Dendritic cell treated with granulocyte-macrophage colony-stimulating factor and Interleukin-4, amounts not matched to agents 40 ng/mL and 50 ng/mL, for 4 days (primary cell): ENCODE results near the gene JUNB.

ENCODE experiments used
- H3K27ac Mint-ChIP-seq: one replicate; pipeline ENCODE4 v1.8.0; 2022; ENCODE audit warnings: mild to moderate bottlenecking, mixed read lengths
- H3K27me3 Mint-ChIP-seq: one replicate; pipeline ENCODE4 v1.8.0; 2022; ENCODE audit warnings: mild to moderate bottlenecking, mixed read lengths
- H3K36me3 Mint-ChIP-seq: one replicate; pipeline ENCODE4 v1.8.0; 2022; ENCODE audit warnings: low read depth, mixed read lengths
- H3K4me1 Mint-ChIP-seq: one replicate; pipeline ENCODE4 v1.8.0; 2022; ENCODE audit warnings: low read depth, mixed read lengths
- H3K4me3 Mint-ChIP-seq: one replicate; pipeline ENCODE4 v1.8.0; 2022; ENCODE audit warnings: mild to moderate bottlenecking, moderate library complexity, mixed read lengths
- H3K9me3 Mint-ChIP-seq: one replicate; pipeline ENCODE4 v1.8.0; 2022; ENCODE audit warnings: mixed read lengths
- intact Hi-C: fragments of 100-400 bp; cut with micrococcal nuclease; formaldehyde crosslinking; loops from one replicate; pipeline ENCODE4 v1.15.0; 2022

JUNB gene

GRCh38 chr19:12779162-12779993 lies 11.9 kb upstream of the JUNB start:
- no peaks in the 10 kb centered on the region for H3K27me3 Mint-ChIP-seq
- H3K36me3 Mint-ChIP-seq, result peaks cover 13% of the 10 kb centered on the region
- peak overlapping the region; percentile 83 for H3K4me3 Mint-ChIP-seq
- H3K4me1 Mint-ChIP-seq, result peaks cover 40% of the 10 kb centered on the region
- H3K9me3 Mint-ChIP-seq, result no peaks in the 10 kb centered on the region
- intact Hi-C loops, result no loop called here
- H3K27ac Mint-ChIP-seq, result peak overlapping the region; percentile 91

GRCh38 chr19:12782174-12782423 lies 9.2 kb upstream of the JUNB start:
- Mint-ChIP-seq H3K4me3 (no peak overlapping the region), H3K27ac (no peak overlapping the region)
- intact Hi-C loops, result loop anchor here (1.0 kb wide), 1 partner anchor 8 kb away; no protein-coding TSS in a partner anchor

GRCh38 chr19:12782424-12783290 lies 8.6 kb upstream of the JUNB start:
- Mint-ChIP-seq H3K9me3 (no peaks in the 10 kb centered on the region), H3K36me3 (peaks cover 10% of the 10 kb centered on the region), H3K27ac (no peak overlapping the region), H3K4me3 (no peak overlapping the region), H3K27me3 (no peaks in the 10 kb centered on the region), H3K4me1 (peaks cover 36% of the 10 kb centered on the region)
- intact Hi-C loops, result loop anchor here (1.0 kb wide), 1 partner anchor 8 kb away; no protein-coding TSS in a partner anchor

More at GRCh38 chr19:12782174-12782423, 9.2 kb upstream of the JUNB start:
- Mint-ChIP-seq H3K4me1 (peaks cover 41% of the 10 kb centered on the region), H3K9me3 (no peaks in the 10 kb centered on the region), H3K27me3 (no peaks in the 10 kb centered on the region), H3K36me3 (peaks cover 13% of the 10 kb centered on the region)

- Mint-ChIP-seq H3K27ac (no peak overlapping the region), H3K36me3 (peaks cover 3% of the 10 kb centered on the region), H3K4me1 (peaks cover 40% of the 10 kb centered on the region), H3K9me3 (no peaks in the 10 kb centered on the region), H3K4me3 (no peak overlapping the region), H3K27me3 (no peaks in the 10 kb centered on the region)
- intact Hi-C loops, result no loop called here
These were observed 7.9 kb upstream of the JUNB start for GRCh38 chr19:12783291-12783848.

DNA sequence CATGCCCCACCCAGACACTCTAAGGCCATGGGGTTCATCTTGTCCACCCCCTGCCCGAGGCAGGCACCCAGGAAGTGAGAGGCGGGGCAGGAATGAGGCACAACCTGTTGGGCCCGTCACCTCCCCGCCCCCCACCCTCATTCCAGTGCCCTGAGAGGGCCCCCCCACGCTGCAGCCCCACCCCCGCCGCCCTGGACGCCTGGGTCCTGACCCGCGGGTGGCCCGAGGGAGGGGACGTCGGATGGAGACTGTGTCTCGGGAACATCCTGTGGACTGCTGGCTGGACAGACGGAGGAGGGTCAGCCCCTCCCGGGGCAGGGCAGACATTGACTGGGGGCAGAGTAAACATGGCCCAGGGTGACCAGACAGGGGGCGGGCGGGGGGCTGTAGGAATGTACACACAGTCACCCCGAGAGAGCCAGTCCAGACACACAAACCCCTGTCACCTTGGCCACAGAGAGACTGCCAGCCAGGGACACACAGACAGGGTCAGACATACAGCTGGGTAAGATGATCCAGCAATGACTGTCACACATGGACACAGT lies 7.4 kb upstream of the JUNB start:
- Mint-ChIP-seq H3K4me1 (peaks cover 40% of the 10 kb centered on the region), H3K27me3 (no peaks in the 10 kb centered on the region), H3K9me3 (no peaks in the 10 kb centered on the region), H3K4me3 (no peak overlapping the region), H3K27ac (no peak overlapping the region), H3K36me3 (peaks cover 3% of the 10 kb centered on the region)
- intact Hi-C loops, result no loop called here

DNA sequence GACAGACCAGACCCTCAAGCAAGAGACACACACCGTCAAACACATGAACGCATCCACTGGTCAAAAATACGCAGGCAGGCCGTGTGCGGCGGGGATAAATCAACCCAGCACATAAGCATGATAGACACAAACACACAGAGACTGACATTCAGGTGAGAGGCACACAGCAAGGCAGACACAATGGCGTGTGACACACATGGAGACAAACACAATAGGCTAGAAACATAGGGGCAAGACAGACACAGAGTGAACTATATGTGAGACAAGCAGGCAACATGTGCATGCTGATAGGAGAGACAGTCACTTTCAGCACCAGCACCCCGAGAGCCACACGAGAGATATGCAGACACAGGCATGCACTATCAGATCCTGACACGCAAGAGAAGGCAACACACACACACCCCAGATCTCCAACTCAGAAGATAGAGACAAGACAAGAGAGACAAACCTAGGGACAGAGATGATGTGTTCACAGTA lies 6.9 kb upstream of the JUNB start:
- Mint-ChIP-seq H3K9me3 (no peaks in the 10 kb centered on the region), H3K27me3 (no peaks in the 10 kb centered on the region), H3K36me3 (peaks cover 8% of the 10 kb centered on the region), H3K27ac (no peak overlapping the region), H3K4me3 (no peak overlapping the region), H3K4me1 (peaks cover 38% of the 10 kb centered on the region)
- intact Hi-C loops, result no loop called here

- H3K9me3 Mint-ChIP-seq, result no peaks in the 10 kb centered on the region
- no peaks in the 10 kb centered on the region for H3K27me3 Mint-ChIP-seq
- H3K4me3 Mint-ChIP-seq, result no peak overlapping the region
- H3K27ac Mint-ChIP-seq, result no peak overlapping the region
- intact Hi-C loops, result no loop called here
- peaks cover 9% of the 10 kb centered on the region for H3K36me3 Mint-ChIP-seq
- peaks cover 35% of the 10 kb centered on the region for H3K4me1 Mint-ChIP-seq
These were observed 6.3 kb upstream of the JUNB start for GRCh38 chr19:12784871-12785430.

- Mint-ChIP-seq H3K27ac (no peak overlapping the region), H3K27me3 (no peaks in the 10 kb centered on the region)
These were observed 5.8 kb upstream of the JUNB start for GRCh38 chr19:12785431-12786031.

GRCh38 chr19:12786141-12786870 lies 5.0 kb upstream of the JUNB start:
- no peaks in the 10 kb centered on the region for H3K9me3 Mint-ChIP-seq
- peaks cover 41% of the 10 kb centered on the region for H3K4me1 Mint-ChIP-seq
- intact Hi-C loops, result no loop called here
- peaks cover 20% of the 10 kb centered on the region for H3K36me3 Mint-ChIP-seq
- peak overlapping the region; percentile 40 for H3K4me3 Mint-ChIP-seq
- H3K27me3 Mint-ChIP-seq, result no peaks in the 10 kb centered on the region
- H3K27ac Mint-ChIP-seq, result no peak overlapping the region

More at GRCh38 chr19:12785431-12786031, 5.8 kb upstream of the JUNB start:
- Mint-ChIP-seq H3K9me3 (no peaks in the 10 kb centered on the region), H3K4me3 (no peak overlapping the region), H3K4me1 (peaks cover 36% of the 10 kb centered on the region), H3K36me3 (peaks cover 13% of the 10 kb centered on the region)
- intact Hi-C loops, result no loop called here

DNA sequence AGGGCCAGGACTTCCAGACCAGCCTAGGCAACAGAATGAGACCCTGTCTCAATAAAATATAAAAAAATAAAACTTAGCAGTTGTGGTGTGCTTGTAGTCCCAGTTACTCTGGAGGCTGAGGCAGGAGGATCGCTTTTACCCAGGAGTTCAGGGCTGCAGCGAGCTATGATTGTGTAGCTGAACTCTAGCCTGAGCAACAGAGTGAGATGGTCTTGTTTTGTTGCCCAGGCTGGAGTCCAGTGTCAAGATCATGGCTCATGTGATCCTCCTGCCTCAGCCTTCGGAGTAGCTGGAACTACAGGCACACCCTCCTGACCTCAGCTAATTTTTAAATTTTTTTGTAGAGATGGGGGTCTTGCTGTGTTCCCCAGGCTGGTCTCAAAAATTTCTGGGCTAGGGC lies 4.3 kb upstream of the JUNB start:
- H3K27ac Mint-ChIP-seq, result no peak overlapping the region
- no peaks in the 10 kb centered on the region for H3K27me3 Mint-ChIP-seq
- no peaks in the 10 kb centered on the region for H3K9me3 Mint-ChIP-seq
- intact Hi-C loops, result no loop called here
- H3K4me3 Mint-ChIP-seq, result peak overlapping the region; percentile 40
- peaks cover 27% of the 10 kb centered on the region for H3K36me3 Mint-ChIP-seq
- H3K4me1 Mint-ChIP-seq, result peaks cover 35% of the 10 kb centered on the region

GRCh38 chr19:12787458-12787857 lies 3.8 kb upstream of the JUNB start:
- intact Hi-C loops, result no loop called here
- Mint-ChIP-seq H3K4me3 (no peak overlapping the region), H3K27ac (no peak overlapping the region)

GRCh38 chr19:12788042-12788681 lies 3.1 kb upstream of the JUNB start:
- Mint-ChIP-seq H3K27me3 (no peaks in the 10 kb centered on the region), H3K4me1 (peaks cover 31% of the 10 kb centered on the region), H3K27ac (no peak overlapping the region), H3K9me3 (no peaks in the 10 kb centered on the region), H3K36me3 (peaks cover 39% of the 10 kb centered on the region), H3K4me3 (peak overlapping the region; percentile 91)
- intact Hi-C loops, result no loop called here

More at GRCh38 chr19:12787458-12787857, 3.8 kb upstream of the JUNB start:
- H3K4me1 Mint-ChIP-seq, result peaks cover 31% of the 10 kb centered on the region
- no peaks in the 10 kb centered on the region for H3K9me3 Mint-ChIP-seq
- H3K27me3 Mint-ChIP-seq, result no peaks in the 10 kb centered on the region
- H3K36me3 Mint-ChIP-seq, result peaks cover 32% of the 10 kb centered on the region
